Measurements from ENCODE around the gene CCNH. TPM values are rescaled to one million over a fixed set of nuclear protein-coding genes. Genes with fewer than 3 reads are reported as not detected.

Gene CCNH
- total and polyA plus RNA-seq, 4 donors: 64.8 to 118 (median 67.7) TPM

DNA sequence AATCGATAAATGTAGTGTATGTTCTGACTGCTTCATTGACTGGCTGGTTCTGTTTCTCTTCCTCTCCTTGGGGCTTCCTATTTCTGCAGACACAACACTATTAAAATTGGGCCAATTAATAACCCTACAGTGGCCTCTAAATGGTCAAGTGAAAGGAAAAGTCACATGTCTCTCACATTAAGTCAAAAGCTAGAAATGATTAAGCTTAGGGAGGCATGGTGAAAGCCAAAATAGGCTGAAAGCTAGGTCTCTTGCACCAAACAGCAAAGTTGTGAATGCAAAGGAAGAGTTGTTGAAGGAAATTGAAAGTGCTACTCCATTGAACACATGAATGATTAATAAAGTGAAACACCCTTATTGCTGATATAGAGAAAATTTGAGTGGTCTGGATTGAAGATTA is 58.2 kb downstream of the CCNH start:
- H3K36me3 ChIP-seq (ENCODE audit: control insufficient read depth, insufficient read depth, low read length): no peaks in the 10 kb centered on the region
- H3K27me3 ChIP-seq (ENCODE audit: control insufficient read depth, insufficient read depth, low read length): no peaks in the 10 kb centered on the region
- H3K27ac ChIP-seq (ENCODE audit: low read depth, low read length): no peak overlapping the region
- DNase-seq (ENCODE audit: low read depth in 4 of 6, low spot score in 6 of 6): no peak
- no CpG with 5 or more reads among the region's 1 CpG for WGBS (ENCODE audit: insufficient coverage)
- no peaks in the 10 kb centered on the region for H3K9me3 ChIP-seq (ENCODE audit: control insufficient read depth, insufficient read depth, low read length)
- no peak overlapping the region for H3K4me3 ChIP-seq (ENCODE audit: low read depth, low read length)
- no peaks in the 10 kb centered on the region for H3K4me1 ChIP-seq (ENCODE audit: control insufficient read depth, insufficient read depth, low read length)

DNA sequence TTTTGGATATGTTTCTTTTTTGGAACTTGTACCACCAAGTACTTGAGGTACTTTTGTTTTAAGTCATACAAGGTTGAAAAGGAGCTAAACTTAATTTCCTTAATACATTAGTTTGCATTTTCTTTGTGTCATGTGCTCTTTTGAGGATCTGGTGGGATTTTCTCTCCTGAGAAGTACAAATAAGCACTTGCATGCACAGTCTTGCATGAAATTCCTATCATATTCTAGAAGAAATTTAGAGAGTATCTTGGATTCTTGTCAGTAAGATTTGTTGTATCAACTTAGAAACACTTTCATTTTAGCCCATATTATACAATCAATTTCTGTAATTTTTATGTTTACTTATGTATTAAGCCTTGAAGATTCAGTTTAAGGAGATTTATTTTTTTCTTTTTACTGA is 64.9 kb downstream of the CCNH start:
- Histone ChIP-seq H3K4me1 (ENCODE audit: control insufficient read depth, insufficient read depth, low read length) (no peaks in the 10 kb centered on the region), H3K9me3 (ENCODE audit: control insufficient read depth, insufficient read depth, low read length) (no peaks in the 10 kb centered on the region), H3K27ac (ENCODE audit: low read depth, low read length) (no peak overlapping the region), H3K27me3 (ENCODE audit: control insufficient read depth, insufficient read depth, low read length) (no peaks in the 10 kb centered on the region), H3K4me3 (ENCODE audit: low read depth, low read length) (no peak overlapping the region), H3K36me3 (ENCODE audit: control insufficient read depth, insufficient read depth, low read length) (peaks cover 4% of the 10 kb centered on the region)
- no peak for DNase-seq (ENCODE audit: low read depth in 4 of 6, low spot score in 6 of 6)

DNA sequence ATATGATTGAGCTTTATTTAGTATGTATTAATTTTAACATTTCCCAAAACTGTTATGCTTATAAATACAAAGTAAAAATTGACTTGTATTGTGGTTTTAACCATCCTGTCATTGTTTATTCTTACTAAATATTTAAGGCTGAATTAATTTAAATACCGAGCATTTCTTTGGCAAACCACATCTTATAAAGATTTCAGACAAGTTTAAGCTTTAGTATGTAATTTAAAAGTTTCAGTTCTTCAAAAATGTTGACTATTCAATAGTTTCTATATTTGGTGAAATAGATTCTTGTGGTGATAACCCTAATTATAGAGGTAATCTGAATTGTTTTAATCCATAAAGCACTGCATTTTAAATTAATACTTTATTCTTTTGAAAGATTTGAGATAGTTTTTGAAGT is 65.5 kb downstream of the CCNH start:
- Histone ChIP-seq H3K27ac (ENCODE audit: low read depth, low read length) (no peak overlapping the region), H3K36me3 (ENCODE audit: control insufficient read depth, insufficient read depth, low read length) (peaks cover 4% of the 10 kb centered on the region), H3K9me3 (ENCODE audit: control insufficient read depth, insufficient read depth, low read length) (no peaks in the 10 kb centered on the region), H3K4me1 (ENCODE audit: control insufficient read depth, insufficient read depth, low read length) (no peaks in the 10 kb centered on the region), H3K4me3 (ENCODE audit: low read depth, low read length) (no peak overlapping the region), H3K27me3 (ENCODE audit: control insufficient read depth, insufficient read depth, low read length) (no peaks in the 10 kb centered on the region)
- no CpG with 5 or more reads among the region's 1 CpG for WGBS (ENCODE audit: insufficient coverage)
- DNase-seq (ENCODE audit: low read depth in 4 of 6, low spot score in 6 of 6): no peak

Small RNA genes within 50 kb of the gene (small RNA-seq; reads per million reads assigned to genes)
- not detected for gene RNU6-727P (ENCODE audit: low replicate concordance)

Other genes starting within 250 kb of the CCNH start
- gene RASA1, start 145.0 kb downstream of the CCNH start, total RNA-seq: 10 to 100 TPM; 38.2 to 46.9 TPM
- 10 to 100 TPM; 34.3 to 42.4 TPM for gene RASA1, start 145.0 kb downstream of the CCNH start, polyA plus RNA-seq (ENCODE audit: insufficient read length in 2 of 2)

Measured in spinal cord (tissue), 10 donors.